ENCODE measurements around the gene MEP1B. TPM values are rescaled to one million over a fixed set of nuclear protein-coding genes. Genes with fewer than 3 reads are reported as not detected.

The MEP1B gene
- total RNA-seq, 4 donors from 2014 or later, result not detected

- no peak for TF ChIP-seq CTCF (IDR thresholded peaks at IDR 0.05; ENCODE audit: low read depth)
Observed at GRCh38 chr18:32213693-32214092, 23.9 kb downstream of the MEP1B start.

GRCh38 chr18:32216390-32216789, 26.6 kb downstream of the MEP1B start:
- no peak for TF ChIP-seq CTCF (IDR thresholded peaks at IDR 0.05; ENCODE audit: low read depth)

GRCh38 chr18:32219431-32220018, 29.7 kb downstream of the MEP1B start:
- no peak for TF ChIP-seq CTCF (IDR thresholded peaks at IDR 0.05; ENCODE audit: low read depth)

GRCh38 chr18:32237049-32237448, 47.2 kb downstream of the MEP1B start:
- no peak for TF ChIP-seq CTCF (IDR thresholded peaks at IDR 0.05; ENCODE audit: low read depth)

GRCh38 chr18:32238635-32239268, 48.9 kb downstream of the MEP1B start:
- TF ChIP-seq CTCF (IDR thresholded peaks at IDR 0.05; ENCODE audit: low read depth), result no peak

- TF ChIP-seq CTCF (IDR thresholded peaks at IDR 0.05; ENCODE audit: low read depth), result no peak
Observed at GRCh38 chr18:32242395-32242794, 52.6 kb downstream of the MEP1B start.

GRCh38 chr18:32243358-32243757, 53.5 kb downstream of the MEP1B start:
- no peak for TF ChIP-seq CTCF (IDR thresholded peaks at IDR 0.05; ENCODE audit: low read depth)
